Kidney epithelial cell (primary cell): ENCODE data around the gene APOC1. TPM values are rescaled to one million over a fixed set of nuclear protein-coding genes. Genes with fewer than 3 reads are reported as not detected.
A peak's percentile ranks its signal among the peaks of the same experiment; 100 is the strongest.

ENCODE experiments used
- DNase-seq: peaks from one replicate; pipeline ENCODE4 v3.0.0-alpha.2; 2010; ENCODE audit warnings: low read depth
- H3K27me3 ChIP-seq: 2 replicates; pipeline ENCODE4 v1.6.0; 2011; ENCODE audit warnings: low read length; ENCODE audit not compliant: control insufficient read depth, insufficient read depth
- H3K36me3 ChIP-seq: 2 replicates; pipeline ENCODE4 v1.5.1; 2011; ENCODE audit warnings: low read length; ENCODE audit not compliant: control insufficient read depth, insufficient read depth
- H3K4me3 ChIP-seq: 2 replicates; pipeline ENCODE4 v1.5.1; 2011; ENCODE audit warnings: low read depth, mild to moderate bottlenecking, control low read depth, low read length
- CTCF ChIP-seq: IDR thresholded peaks from 2 replicates; pipeline ENCODE4 v1.5.1; 2011; ENCODE audit warnings: mild to moderate bottlenecking, moderate library complexity, low read length, control low read depth, inconsistent platforms; ENCODE audit not compliant: insufficient read depth, poor library complexity, severe bottlenecking
- total RNA-seq: library from RNA; depleted of rRNA; stranded (reverse); fragments of >200 nt; gene quantifications from 2 replicates; pipeline ENCODE4 v1.2.3, GENCODE V29; 2015

Gene APOC1
- total RNA-seq, 1 donor from 2014 or later: 3.5 TPM

GRCh38 chr19:44948763-44949374, 34.5 kb downstream of the APOC1 start:
- Histone ChIP-seq H3K27me3 (no peaks in the 10 kb centered on the region), H3K36me3 (no peaks in the 10 kb centered on the region), H3K4me3 (no peak overlapping the region)
- TF ChIP-seq CTCF: no peak
- no peak for DNase-seq

GRCh38 chr19:44949550-44949949, 35.1 kb downstream of the APOC1 start:
- Histone ChIP-seq H3K4me3 (no peak overlapping the region), H3K36me3 (no peaks in the 10 kb centered on the region), H3K27me3 (no peaks in the 10 kb centered on the region)
- no peak for DNase-seq
- no peak for TF ChIP-seq CTCF

- Histone ChIP-seq H3K36me3 (no peaks in the 10 kb centered on the region), H3K27me3 (no peaks in the 10 kb centered on the region), H3K4me3 (no peak overlapping the region)
- peak; percentile 43 for DNase-seq
- peak; percentile 85 for TF ChIP-seq CTCF
Measured at GRCh38 chr19:44951179-44952159, 37.1 kb downstream of the APOC1 start.

GRCh38 chr19:44954278-44954648, 39.9 kb downstream of the APOC1 start:
- no peak for DNase-seq
- TF ChIP-seq CTCF: no peak
- peak overlapping the region; percentile 79 for H3K4me3 ChIP-seq
- no peaks in the 10 kb centered on the region for H3K36me3 ChIP-seq
- H3K27me3 ChIP-seq: no peaks in the 10 kb centered on the region

- TF ChIP-seq CTCF: no peak
- Histone ChIP-seq H3K27me3 (no peaks in the 10 kb centered on the region), H3K4me3 (peak within 1 kb of the TSS; percentile 94), H3K36me3 (no peaks in the 10 kb centered on the region)
- peak; percentile 82 for DNase-seq
Measured at GRCh38 chr19:44954649-44955504, 40.5 kb downstream of the APOC1 start, which contains the start of gene CLPTM1. TSS of gene CLPTM1 (plus strand) at chr19:44955380. CDS start at chr19:44955396, 16 bp downstream.
